ENCODE data around the gene PPIC.
A peak's percentile ranks its signal among the peaks of the same experiment; 100 is the strongest.
"Not testable (repeated sequence)": the region's sequence is repeated elsewhere in the genome, so short reads cannot be mapped to it uniquely, and the experiment has no call there.

Gene PPIC

DNA sequence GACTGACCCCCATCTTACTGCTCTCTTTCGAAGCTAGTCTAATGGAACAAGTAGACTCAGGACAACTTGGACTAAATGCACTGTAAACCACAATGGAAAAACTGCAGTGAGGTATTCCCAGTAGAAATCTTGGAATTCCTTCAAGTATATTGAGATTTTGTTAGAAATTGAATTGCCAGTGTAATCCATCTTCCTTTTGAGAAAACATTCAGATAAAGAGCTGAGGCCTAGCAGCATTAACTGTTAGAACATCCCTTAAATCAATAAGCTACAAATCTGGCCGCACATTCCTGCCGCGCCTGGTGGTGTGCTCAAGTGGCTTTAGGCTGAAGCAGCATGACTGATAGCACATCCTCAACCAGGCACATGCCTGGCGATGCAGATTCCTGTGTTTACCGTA, 29.3 kb downstream of the PPIC start:
- DNase-seq: no peak

DNA sequence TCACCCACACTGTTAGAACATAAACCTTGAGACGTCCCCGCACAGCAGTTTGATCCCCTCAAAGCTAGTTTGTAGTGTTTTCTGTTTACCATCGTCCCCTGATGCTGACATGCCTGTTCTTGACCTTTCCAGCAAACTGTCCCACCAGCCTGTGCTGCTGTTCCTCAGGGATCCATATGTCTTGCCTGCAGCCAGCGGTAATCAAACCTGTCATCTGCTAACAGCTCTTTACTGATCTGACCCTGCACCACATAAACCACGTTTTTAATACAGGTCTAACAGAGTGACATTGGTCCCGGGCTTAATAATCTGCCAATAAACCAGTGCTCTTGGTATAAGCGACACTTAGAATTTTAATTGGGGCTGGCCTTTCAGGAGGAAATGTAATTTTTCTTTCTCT, 34.7 kb downstream of the PPIC start:
- DNase-seq: no peak

DNA sequence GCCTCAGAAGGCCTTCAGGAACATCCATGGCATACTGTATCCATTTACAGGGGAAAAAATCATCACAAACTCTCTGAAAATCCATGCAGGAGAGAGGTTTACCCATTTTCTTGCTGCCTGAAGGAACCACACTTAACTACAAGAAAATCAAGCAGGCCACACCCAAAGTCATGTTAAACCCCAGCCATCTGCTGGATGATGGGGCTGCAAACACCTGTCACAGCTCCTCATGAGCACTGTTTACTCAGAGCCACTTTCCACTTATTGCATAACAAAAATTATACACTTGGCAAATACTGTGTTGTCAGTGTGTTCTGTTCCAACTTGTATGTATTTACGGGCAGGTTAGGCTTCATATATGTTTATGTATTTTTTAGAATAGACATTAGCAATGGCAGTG, 35.8 kb downstream of the PPIC start:
- no peak for DNase-seq

DNA sequence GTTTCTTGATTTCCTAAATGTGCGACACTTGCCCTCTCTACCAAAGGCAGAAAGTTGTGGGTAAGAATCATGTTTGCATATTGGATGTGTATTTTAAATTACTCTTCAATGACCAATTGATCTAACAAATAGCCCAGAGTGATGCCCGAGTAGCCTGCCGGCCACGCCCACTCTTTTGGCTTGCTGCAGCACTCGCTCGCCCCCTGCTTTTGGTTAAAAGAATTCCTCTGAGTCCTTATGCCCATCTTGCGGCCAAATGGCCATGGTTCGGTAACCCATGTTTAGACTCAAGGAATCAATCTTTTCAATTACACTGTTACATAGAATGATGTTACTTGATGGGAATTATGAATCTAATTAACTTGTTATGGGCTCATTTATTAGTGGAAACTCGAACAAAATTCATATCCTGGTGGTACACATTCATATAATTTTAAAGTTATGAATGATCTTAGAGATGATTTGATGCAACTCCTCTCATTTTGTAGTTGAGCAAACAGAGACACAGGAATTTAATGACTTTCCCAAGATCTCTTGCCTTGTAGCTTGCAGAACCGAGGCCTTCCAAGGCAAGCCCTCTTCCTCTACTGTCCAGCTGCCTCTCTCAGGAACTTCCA, 36.5 kb downstream of the PPIC start:
- DNase-seq: peak; percentile 24 to 54

DNA sequence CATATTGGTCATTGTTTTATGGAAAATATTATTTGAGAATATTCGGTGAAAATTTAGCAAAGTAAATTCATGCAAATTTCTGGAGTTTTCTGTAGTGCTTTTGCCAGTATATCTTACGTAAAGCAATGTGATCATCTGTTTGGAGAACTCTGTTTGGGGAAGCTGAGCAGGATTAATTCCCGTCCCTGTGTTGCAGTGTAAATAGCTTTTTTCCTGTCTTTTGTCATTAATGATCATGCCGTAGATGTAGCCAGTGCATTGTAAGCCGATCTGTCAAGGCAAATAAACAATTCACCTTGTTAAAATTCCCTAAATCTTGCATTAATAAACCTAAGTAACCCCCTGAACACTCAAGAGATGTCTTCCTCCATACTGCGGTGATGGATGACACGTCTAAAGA, 39.2 kb downstream of the PPIC start:
- DNase-seq: no peak

DNA sequence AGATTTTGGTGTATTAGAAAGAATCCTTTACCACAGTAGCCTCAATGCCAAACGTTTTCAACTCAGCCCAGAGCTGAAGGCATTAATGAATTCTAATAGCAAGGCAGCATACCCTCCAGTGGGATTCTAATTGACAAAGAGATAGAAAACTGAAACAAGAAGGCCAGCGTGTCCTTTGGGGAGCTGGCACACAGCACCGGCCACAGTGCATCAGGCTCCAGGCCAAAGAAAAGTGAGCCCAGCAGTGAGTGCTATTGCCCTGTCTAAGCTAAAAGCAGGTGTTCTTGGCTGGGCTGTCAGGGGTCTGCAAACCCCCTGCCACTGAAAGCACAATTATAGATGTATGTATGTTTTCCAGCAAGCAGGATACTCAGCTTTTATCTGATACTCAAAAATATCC, 40.4 kb downstream of the PPIC start:
- DNase-seq: no peak

DNA sequence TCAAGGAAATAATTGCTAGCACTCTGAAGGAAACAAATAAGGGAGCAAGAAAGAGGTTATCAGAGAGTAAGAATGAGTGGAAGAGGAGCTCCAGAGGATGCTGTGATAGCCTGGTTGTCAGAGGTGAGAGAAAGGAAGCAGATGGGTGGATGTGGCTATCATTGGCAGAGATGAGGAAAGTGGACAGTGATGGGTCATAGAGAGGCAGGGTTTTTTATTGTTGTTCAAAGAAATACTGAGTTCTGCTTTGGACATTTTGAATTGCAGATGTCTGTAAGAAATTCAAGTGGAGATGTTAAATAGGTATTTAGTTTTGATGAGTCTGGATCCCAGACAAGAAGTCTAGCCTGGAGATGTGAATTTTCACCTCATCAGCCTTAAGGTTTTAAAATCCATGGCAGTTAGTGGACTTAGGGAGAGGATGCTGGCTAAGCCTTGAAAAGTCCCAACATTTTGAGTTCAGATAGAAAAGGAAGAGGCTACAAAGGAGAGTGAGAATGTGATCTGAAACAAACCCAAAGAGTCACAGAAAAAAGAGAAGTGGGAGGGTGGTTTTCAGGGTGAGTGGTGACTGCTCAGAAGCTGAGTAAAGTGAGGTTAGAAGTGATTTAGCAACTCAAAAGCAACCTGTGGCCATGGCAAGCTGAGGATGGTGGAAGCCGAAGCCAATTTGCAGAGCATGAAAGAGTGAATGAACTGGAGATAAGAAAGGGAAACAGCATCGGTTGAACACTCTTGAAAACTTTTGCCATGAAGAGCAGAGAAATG, 50.4 kb downstream of the PPIC start:
- DNase-seq: no peak

DNA sequence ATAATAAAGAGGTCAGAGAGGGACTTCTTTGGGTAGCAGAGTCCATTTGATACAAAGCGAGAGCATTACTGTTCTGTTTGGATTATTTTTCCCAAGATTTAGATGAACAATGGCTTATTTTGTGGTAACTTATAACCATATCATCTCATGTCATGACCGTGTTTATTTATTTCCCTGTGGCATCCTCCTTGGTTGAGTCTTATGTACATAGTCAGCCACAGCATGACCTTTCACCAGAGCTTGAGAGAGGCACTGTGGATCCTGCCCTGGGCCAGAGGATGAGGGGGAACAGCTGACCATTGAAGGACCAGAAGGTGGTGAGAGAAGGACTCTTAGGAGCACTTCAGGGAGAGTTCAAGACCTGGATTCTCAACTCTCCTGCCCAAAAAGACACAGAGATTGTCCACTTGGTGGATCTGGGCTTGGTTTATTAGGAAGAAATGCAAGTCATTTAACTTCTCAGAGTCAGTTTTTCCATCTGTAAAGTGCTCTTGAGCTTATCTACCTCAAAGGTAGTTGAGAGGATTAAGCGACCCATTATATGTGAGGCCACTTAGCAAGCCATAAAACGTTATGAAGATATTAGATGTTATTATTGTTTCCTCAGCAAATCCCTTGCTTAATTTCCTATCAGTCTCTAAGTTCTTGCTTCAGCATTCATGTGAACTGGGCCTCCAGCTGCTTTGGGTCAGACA, 51.4 kb downstream of the PPIC start:
- no peak for DNase-seq

DNA sequence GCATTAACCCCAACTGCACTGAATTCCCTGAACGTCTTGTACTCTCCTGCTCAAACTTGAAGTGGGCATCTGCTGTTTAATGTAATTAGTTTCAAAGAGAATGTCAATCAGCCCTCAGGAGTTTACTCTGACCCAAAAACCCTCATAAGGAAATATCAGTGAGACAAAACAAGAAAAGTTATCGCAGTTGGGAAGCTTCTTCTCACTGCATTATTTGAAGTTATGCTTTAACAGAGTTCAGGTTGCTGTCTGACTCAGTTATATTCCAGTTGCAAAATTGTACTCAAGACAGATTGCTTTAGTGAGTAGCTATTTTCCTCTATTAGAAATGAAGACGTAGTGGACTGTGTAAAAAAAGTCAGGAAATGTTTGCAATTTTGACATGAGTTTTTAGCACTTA, 52.1 kb downstream of the PPIC start:
- no peak for DNase-seq

DNA sequence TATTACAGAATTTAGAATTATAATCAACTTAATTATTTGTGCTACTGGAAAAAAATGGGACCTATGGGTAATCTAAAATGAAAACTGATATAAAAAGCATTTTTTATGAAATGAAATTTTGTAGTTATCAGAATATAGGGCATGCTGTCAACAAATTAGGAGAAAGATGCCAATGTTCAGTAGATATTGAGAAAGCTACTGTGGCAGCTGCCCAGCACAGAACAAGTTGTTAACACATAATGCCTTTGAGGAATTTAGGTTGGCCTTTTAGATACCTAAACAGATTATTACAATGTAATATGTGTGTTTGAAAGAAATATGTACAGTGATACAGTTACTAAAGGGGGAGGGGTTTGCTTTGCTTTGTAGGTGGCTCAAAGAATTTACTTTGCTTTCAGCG, 54.1 kb downstream of the PPIC start:
- no peak for DNase-seq

DNA sequence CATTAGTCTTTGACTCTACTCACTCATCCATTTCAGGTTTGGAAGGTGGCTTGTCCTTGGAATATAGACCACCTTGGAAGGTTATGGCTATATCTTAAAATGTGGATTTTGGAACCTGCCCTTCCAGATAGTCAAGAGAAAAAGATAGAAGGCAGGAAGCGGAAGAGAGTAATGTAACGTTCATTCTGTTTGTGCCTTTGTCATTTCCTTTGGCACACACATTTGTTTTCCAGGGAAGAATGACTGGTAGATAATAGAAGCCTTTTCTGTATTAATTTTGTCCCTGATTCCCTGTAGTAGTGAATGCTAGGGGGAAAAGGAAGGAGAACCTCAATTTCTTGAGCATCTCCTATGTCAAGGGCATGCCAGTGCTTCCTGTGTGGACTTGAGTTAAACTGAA, 54.7 kb downstream of the PPIC start:
- DNase-seq: no peak

DNA sequence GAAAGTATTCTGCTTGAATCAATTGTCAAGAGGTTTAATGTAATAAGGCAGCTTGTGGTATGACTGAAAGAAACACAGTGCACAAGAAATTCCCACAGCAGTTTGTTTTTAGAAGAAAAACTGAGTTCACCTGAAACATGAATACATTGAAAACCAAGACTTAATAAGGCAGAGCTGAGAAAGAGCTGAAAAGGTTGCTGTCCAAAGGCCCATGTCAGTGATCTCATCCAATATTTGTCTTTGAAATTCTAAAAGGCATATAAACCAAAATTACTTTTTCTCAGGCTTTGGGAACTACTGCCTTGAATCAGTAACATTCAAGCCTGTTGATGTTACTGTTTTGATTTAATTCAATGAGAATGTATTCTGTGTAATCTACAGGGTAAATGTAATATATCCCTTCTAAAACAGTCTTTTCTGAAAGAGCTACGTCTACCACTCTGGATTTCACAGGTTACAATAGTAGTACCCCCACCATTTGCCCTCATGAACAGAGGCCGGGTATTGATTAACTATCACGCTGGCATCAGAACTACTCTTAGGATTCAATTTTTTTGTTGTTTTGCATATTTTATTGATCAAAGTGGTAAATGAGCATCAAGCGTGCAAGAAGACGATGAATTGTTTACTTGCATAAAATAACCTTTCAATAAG, 57.8 kb downstream of the PPIC start:
- no peak for DNase-seq

DNA sequence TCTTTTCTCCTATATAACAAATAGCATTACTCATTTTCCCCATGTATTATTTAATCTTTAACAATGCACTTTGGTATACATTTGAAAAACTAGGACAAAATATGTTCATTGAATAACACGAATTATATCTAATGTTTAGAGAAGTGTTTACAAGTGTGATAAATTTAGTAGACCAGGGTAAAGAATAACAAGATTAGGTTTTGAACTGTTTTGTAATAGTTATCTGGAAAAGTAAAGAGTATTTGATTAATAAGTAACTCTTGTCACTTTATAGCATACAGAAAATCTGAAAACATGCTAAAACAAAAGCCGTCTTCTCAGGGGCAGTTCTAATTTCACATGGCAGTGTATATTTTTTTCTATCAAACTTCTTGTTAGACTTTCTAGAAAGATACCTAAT, 58.5 kb downstream of the PPIC start:
- DNase-seq: no peak

DNA sequence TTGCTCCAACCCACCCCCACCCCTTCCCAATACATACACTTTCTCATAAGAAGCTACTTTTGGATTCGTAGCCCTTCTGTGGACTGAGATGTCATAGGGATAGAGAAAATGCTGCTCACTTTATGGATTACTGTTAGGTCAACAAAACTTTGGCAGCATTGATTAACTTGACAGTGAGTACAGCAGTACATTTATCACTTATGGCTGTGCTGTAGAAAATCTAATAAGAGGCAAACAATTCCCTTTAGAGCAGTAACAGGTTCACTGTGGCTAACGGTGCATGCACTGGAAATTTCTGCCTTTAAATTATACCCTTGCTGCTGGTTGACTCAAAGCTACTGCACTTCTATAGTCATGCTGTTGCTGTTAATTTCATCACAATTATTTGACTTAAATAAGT, 59.2 kb downstream of the PPIC start:
- no peak for DNase-seq

DNA sequence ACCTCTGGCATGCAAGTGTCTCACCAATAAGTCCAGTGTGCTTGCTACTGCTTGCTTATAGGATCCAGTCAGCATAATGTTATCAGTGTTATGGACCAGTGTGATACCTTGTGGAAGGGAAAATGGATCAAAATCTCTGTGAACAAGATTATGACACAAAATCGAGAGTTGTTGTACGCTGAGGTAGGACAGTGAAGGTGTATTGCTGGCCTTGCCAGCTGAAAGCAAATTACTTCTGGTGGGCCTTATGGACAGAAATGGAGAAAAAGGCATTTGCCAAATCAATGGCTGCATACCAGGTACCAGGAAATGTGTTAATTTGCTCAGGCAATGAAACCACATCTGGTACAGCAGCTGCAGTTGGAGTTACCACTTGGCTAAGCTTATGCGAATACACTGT, 62.3 kb downstream of the PPIC start:
- DNase-seq: not testable (repeated sequence)

DNA sequence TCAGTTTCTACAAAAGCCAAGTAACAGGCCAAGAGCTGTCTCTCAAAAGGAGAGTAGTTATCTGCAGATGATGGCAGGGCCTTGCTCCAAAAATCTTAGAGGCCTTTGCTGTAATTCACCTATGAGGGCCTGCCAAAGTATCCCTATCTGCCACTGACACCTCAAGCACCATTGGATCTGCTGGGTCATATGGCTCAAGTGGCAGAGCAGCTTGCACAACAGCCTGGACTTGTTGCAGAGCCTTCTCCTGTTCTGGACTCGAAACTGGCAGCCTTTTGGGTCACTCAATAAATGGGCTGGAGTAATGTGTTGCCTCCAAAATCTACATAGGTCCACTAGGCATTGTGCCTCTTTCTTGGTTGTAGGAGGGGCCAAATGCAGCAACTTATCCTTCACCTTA, 62.8 kb downstream of the PPIC start:
- DNase-seq: not testable (repeated sequence)

All from activated CD4-positive, alpha-beta T cell treated with anti-CD3 and anti-CD28 coated beads, Interleukin-2, amount 50 U/mL, for 48 hours (primary cell).